NCI-H345 (cell line): Measurements from ENCODE around the gene RNF39.

Experiments
- DNase-seq: peaks from one replicate; lab custom pipeline; 2025; lab: John Stamatoyannopoulos, UW

The RNF39 gene

DNA sequence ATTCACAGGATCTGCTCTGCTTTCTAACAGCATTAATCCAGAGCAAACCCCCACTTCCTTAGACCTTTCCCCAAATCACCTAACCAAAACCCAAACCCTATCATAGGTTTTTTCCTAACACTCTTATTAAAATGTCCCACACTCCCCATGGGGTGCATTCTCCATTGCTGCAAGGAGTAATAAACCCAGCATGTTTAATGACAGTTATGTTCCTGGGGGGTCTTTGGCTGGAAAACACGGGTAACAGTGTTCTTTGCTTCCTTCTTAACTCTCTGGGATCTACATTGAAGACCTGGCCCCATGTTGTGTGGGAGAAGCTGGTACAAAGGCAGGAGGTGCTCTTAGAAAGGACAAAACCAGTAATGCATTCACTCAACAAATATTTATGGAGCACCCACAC, 21.3 kb upstream of the RNF39 start:
- no peak for DNase-seq

DNA sequence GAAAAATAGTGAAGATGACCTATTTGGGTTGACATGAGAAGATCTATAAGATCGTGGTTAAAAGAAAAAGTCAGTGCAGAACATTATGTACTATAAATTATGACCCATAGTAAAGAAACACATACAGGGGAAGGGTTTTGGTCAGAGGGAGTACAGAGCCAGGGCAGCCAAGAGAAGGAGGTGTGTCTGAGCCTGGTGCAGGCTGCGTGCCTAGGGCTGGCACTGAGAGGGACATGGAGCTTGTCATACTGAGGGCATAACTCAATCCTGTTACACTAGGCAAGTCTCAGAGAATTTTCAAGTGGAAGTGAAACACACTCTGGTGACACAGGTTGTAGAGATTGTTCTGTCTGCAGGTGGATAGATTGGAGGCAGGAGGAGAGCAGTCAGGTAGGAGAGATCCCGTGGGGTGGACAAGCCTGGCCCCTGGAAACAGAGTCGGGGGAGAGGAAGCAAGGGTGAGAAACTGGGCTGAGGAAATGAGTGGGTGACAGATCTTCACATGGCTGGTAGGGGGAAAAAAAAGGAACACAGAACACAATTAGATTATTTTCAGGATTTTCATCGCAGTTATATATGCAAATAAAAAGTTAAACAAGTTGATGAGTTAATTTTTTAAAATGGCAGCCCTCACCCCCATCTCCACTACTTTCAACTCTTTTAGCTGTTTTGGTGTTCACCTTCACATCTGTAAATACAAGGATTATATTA, 18.5 kb upstream of the RNF39 start:
- no peak for DNase-seq

DNA sequence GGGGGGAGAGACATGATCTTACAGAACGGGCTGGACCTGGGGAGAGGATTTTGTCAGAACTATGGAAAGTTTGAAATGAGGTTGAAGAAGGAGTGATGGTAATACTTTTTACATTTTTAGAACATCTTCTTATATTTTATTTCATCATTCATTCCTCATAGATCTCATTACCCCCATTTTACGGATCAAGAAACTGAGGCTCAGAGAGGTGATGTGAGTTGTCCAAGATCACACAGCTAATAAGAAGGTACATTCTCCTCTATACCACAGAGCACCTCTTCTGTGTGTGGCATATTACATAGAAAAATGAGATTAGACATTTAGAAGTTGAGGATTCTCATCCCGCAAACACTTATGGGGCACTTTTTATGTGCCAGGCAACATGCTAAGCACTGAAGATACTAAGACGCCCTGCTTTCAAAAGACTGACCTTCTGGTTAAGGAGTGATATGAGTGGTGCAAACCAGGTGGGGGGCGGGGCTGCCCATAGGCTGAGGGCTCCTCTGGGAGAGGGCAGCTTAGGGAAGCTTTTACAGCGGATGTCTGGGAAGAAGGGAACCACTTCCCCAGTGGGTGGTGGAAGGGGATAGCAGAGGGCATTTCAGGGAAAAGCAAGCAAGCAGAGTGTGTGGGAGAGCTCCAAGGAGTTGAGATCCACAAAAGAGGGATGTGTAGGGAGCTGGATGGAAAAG, 17.4 kb upstream of the RNF39 start:
- DNase-seq, result no peak

DNA sequence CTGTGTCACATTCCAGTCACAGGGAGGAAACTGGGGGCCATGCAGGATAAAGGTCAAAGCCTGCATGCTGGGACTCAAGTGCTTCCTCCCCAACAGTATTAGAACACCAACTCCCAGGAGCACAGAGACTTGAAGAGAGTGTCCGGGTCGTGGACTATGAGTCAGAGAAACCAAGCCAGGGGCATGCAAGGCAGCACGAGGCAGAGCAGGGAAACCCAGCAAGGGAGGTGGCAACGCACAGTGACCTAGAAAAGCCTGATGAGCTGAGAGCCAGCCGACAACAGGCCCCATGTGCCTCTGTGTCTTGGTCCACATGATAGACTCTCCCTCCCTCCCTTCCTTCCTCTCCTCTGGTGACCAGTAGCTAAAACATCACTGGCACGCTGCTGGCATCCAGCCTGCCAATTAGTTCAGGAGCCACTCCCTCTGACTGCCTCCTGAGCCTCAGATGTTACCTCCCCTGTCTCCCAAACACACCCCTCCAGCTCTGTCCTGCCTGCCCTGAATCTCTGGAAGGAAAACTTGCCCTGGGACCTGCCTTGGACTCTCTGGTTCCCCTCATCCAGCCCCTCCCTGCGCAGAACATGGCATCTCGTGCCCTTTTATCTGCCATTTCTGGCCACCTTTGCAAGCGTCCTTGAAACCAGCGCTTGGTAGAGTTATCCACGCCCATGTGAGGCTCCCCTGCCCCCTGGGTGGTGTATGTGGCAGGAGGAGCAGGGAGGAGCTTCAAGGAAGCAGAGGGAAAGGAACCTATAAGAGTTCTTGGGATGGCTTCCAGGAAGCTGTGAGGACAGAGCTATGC, 16.2 kb upstream of the RNF39 start:
- no peak for DNase-seq

DNA sequence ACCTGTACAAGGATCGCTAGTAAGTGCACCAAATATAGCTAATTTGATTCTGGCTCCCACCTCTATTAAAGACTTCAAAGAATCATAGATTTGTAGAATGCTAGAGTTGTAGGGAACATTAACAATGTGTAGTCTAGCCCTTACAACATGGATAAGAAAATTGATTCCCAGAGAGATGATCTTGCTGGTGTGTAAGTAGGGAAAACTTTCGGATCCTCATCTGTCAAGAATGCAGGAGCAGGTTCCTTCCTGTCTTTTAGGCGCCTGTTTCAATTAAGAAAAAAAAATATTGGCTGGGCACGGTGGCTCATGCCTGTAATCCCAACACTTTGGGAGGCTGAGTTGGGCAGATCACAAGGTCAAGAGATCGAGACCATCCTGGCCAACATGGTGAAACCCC, 12.3 kb upstream of the RNF39 start:
- no peak for DNase-seq

DNA sequence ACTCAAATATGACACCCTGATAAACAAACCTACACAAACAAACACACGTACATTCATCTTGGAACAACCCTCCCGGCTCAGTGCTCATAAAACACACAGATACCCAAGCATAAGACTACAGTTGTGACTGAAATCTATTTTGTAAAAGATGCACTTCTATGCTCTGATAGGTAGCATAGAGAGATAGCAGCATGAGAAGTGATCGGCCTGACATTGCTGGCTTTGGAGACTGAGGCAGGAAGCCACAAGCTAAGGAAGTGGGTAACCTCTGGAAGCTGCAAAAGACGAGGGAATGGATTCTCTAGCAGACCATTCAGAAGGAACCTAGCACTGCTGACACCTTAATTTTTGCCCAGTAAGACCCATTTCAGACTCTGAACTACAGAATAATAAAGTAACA, 1.6 kb upstream of the RNF39 start:
- DNase-seq, result no peak

DNA sequence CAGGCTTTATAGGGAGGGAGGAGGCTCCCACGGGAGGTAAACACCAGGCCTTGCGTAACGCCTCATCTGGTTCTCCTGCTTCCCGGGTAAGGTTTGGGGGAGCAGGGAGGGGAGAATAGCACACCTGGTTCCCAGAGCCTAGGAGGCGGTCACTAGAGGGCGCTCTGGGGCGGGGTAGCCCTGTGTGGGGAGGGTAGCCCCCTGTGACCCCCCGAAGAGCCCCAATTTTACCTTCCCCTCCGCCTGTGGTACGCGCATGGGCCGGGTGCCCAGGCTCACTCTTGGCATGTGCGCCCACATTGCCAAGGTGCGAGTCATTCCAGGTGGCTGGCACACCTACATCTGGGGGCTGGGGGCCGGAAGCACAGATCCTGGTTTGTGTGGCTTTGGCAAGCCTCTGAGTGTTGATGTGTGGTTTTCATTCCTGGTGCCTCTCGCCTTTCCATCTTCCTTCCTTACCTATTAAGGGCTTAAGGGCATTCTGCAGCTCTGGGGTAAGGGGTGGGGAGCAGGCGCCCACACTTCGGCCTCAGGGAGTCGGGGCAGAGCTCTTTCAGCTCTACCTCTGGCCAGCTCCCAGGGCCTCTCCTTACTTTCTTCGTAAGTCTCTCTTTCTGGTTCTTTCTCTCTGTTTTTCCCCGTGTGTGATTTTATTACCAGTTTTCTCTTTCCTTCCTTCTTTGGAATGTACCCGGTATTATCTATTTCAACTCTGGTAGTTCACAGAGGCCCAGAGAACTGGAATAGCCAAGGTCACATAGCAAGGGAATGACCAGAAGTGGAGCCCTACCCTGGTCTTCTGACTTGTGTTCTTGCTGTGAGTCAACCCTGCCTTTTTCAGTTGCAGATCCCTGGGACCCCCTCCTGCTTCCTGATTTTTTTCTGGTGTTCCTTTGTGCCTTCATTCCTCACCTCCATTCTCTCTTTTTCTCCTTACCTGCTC, 492 bp upstream of the RNF39 start:
- peak; percentile 9 for DNase-seq

DNA sequence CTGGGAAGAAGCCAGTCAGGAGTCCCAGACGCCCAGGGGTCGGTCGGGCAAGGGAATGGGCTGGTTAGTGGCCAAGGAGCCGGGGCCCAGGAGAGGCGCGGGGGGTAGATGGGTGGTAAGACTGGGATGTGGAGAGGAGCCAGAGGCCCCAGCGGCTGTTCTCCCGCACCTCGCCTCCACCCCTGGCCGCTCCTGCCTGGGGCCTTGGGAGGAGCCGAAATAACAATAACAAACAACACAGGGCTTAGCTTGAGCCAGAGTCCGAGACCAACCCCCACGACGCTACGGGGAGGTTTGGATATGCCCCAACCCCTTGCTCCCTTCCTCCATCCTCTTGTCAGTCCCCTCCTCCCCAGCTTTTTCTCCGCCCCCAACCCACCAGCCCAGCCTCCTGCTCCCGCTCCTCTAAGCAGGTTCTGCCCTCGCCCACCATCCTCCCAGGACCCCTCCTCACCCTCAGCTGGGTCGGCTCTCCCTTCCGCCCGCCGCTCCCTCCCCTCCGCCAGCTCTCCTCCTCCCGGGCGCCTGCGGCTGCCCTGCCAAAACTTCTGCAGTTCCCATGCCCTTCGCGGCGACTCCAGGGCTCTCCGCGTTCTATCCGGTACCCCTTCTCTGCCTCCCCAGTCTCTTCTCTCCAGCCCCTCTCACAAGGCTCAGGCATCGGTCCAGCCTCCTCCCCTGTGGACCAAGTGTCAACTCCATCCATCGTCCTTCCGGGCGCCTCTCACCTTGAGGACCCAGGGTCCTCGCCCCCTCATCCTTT, 1.1 kb downstream of the RNF39 start:
- no peak for DNase-seq

DNA sequence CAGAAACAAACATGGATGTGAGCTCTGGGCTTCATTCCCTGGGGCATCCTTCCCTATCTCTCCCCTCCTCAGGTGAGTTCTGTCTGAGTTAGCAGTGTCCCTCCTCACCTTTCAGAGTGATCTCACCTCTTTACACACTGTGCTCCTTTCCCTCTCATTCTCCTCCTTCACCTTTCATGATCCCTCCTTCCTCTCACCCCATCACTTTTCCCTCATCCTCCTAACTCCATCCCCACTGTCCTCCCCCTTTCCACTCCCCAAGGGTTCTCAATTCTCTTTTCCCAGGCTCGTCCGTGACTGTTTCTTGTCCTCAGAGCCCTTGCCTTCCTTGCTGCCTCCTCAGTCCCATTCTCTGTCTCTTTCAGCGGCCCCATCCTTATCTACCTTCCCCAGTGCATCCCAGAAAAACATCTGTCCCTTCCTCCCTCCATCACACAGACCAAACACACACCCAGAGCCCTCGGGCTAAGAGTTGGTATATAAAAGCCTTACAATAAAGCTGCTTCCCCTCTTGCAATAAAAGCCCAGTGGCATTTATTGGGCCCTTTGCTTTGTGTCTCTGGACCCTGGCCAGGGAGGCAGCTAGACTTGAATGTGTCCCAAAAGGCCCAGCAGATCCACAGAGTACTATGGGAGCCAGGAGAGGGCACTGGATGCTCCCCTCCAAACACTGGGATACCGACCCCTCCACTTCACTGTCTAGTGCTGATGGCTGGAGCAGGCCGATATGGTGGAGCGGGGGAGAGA, 1.9 kb downstream of the RNF39 start:
- DNase-seq, result no peak

DNA sequence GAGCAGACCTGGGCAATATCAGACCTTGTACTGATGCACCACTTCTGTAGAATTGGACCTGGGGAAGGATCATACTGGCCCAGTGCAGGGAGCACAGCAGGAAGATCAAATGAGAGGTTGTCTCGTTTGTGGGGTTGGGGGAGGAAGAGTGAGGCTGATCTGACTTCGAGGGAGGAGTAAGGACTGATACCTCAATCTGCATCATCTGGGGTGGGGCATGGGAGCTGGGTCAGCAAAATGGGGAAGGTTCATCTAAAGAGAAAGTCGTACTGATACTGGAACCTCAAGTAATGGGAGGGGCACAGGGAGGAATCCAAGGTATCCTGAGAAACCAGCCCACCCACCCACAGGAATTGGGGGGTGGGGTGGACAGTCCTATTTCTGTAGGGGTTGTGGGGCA, 3.7 kb downstream of the RNF39 start:
- no peak for DNase-seq

DNA sequence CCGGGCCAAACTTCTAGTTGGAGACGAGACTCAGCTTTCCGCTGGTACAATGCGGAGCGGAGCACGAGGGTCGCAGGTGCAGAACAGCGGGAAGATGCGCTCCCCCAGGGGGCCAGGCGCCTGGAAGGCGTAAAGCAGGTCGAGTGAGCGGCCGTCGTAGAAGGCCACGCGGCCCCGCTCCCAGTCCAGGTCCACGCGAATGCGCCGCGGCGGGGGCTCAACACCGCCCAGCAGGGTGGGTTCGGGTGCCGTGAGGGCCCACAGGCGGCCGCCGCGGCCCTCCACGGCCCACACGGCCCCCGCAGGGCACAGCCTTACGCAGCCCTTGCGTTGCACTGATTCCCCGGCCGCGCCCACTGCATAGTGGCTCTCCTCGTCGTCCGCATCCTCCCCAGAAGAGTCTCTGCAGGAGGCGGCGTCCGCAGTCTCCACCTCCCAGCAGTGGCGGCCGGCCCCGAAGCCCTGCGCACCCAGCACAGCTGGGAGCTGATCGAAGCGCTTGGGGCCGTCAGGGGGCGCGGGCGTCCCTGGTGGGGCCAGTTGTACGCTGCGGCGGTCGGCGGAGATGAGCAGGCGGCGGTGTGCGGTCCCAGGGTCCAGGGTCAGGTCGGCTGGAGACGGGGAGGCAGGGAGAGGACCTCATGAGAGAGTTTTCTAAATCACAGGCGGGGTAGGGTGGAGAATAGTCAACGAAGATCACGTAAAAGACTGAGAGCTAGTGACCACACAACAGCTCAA, 4.3 kb downstream of the RNF39 start:
- no peak for DNase-seq

DNA sequence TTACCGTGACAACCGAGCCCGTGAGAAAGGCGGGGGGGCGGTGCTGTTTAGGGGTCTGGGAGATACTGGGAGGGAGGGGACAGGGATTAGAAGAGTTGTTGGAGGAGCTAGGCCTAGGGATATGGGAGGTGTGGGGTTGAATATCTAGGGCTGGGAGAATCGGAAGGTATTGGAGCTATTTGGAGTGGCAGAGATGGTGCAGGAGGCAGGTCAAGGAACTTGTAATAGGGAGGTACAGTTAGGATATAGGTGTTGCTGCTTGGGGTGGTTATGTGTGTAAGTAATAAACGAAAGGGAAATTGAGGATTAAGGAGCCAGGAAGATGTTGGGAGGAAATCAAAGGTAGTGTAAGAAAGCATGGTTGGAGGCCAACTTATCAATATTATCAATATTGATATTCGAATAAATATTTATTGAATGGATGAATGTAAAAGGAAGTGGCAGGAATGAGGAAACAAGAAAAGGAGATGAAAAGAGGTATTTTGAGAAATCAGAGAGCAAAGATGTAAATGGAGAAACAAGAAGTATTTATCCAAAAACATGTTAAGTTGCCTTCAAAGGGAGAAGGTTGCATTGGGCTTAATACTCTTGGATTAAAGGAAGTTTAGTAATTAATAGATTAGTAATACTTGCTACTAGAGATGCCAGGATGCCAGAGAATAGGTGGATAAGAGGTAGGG, 8.0 kb downstream of the RNF39 start:
- no peak for DNase-seq

DNA sequence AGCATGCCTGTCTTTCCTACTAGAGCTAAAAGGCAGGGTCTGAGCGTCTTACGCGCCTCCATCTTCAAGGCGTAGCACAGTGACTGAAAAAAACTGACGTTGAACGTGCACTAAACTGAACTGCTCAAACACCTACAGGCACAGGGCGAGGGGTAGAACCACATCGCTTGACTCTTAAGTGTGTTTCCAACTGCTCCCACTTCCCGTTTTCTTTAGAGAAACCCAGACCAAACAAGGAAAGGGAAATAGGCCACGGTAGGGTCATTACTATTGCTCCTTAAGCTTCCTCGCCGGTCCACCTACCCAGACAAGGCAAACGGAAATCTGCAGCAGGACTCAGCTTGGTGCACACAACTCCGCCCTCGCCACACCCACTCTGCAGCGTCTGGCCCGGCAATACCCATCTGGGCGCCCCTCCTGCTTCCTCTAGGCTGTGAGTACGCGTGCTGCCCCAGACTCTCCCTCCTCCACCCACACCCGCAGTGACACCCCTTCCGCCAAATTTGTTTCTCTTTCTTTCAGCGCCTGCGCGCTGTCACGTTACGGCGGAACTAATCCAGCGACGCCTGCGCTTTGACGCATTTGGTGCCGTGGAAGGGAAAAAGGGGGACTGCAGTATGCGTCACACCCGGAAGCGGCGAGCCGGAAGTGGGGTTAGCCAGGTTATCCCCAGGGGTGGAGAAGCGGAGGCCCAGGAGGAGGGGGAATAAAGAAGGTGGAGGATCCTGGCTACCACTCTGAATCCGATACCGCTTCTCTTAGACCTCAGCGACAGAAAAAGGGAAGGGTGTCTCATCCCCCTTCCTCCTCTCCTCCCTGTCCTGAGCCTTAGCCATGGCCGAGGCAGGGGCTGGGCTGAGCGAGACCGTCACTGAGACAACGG, 8.8 kb downstream of the RNF39 start, which contains the start of gene PPP1R11:
TSS of gene PPP1R11 (plus strand) at position 622 of the 883 bp plus-strand sequence. CDS start at position 835, 213 bp downstream.
- peak; percentile 99 for DNase-seq

DNA sequence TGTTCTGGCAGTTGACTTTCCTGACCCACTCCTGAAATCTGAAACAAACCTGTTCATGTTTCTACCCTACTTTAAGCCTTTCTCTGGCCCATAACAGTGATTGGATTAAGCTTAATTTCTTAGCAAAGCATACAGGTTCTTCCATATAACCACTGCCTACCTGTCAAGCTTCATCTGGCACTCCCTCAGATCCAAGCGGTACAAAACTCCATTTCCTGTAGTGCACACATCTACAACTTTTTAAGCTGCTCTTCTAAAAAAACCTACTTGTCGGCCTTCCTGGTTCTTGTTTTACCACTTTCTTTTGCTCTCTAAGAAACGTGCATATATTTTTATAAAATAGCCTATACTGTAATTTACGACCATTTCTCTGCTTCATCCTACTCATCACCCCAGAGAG, 9.5 kb downstream of the RNF39 start:
- DNase-seq, result no peak

DNA sequence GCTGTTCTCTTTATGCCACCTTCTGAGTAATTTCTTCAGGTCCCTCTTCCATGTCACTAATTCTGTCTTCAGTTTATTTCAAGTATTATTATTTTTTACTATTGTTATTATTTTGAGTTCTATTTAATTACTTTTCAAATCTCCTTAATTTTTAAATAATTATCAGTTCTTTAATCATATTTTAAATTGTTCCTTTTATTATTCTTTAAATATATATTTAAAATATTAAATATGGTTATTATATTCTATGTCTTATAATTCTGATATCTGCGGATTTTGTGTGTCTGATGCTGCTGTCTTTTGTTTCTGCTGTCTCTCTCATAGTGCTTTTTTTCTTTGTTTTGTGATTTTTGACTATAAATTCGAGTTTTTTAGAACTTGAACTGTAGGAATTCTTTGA, 12.3 kb downstream of the RNF39 start:
- no peak for DNase-seq

DNA sequence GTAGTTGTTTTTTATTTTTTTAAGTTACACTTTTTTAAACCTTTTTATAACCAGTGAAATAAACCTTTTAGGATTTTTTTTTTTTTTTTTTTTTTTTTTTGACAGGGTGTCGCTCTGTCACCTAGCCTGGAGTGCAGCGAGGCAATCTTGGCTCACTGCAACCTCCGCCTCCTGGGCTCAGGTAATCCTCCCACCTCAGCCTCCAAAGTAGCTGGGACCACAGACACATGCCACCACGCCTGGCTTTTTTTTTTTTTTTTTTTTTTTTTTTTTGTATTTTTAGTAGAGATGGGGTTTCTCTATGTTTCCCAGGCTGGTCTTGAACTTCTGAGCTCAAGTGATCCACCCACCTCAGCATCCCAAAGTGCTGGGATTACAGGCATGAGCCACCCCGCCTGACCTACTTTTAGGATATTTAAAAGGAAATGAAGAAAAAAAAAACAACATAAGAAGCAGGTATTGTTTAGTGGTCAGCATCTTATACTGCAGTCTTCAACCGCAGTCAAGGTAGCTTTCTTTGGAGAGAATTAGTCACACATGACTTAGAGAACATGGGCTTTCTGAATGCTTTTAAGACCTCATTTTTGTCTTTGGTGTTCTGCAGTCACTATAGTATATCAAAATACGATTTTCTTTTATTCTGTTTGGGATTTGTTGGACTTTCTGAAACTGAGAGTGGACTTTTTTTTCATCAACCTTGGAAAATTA, 12.9 kb downstream of the RNF39 start:
- DNase-seq, result no peak

DNA sequence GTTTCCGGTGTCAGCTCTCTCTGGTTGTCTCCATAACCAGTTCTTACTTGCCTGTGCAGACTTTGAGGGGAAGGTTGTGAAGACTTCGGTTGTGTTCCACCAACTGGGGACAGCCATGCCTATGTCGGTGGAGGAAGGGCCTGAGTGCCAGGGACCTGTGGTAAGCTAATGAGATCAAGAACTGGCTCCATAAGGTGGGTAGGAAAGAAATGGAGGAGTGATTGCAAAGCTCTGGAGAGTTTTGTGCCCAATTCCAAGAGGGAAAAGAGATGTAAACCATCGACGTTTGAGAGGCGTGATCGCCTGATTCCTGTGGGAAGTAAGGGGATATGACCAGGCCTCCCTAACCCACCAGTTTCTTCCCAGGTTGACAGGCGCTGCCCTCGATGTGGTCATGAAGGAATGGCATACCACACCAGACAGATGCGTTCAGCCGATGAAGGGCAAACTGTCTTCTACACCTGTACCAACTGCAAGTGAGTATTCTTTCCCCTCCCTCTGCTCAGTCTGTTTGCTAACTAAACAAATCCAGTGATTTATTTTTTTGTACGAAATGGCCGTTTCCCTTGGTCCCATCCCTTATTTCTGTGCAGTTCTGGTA, 13.6 kb downstream of the RNF39 start:
- DNase-seq, result no peak
